DMS53 treated with DMSO at 0.1 percent for 48 hours (cell line): ENCODE data around the gene KATNAL1.

Experiments used
- DNase-seq: peaks from one replicate; lab custom pipeline; 2025; ENCODE audit not compliant: unreplicated experiment; lab: John Stamatoyannopoulos, UW

KATNAL1 gene

DNA sequence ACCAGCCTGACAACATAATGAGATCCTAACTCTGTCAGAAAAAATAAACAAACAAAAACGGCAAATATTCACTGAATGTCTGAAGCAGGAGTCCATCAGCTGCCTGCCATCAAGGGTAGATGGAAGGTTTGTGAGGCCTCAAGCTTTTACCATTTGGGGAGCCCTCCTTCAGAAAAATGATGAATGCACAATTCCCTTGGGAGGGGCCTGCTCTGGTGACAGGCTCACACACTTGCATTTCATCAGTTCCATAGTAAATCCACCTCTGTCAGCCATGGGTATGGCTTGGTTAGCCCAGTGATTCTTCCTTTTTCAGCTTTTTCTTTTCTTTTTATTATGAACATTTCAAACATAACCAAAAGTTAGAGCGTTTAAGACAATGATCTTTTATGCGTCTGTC is 26.3 kb upstream of the KATNAL1 start:
- no peak for DNase-seq

- no peak for DNase-seq
Observed at GRCh38 chr13:30332456-30333143, 25.2 kb upstream of the KATNAL1 start.

GRCh38 chr13:30331331-30331771 is 24.0 kb upstream of the KATNAL1 start:
- DNase-seq: no peak

DNA sequence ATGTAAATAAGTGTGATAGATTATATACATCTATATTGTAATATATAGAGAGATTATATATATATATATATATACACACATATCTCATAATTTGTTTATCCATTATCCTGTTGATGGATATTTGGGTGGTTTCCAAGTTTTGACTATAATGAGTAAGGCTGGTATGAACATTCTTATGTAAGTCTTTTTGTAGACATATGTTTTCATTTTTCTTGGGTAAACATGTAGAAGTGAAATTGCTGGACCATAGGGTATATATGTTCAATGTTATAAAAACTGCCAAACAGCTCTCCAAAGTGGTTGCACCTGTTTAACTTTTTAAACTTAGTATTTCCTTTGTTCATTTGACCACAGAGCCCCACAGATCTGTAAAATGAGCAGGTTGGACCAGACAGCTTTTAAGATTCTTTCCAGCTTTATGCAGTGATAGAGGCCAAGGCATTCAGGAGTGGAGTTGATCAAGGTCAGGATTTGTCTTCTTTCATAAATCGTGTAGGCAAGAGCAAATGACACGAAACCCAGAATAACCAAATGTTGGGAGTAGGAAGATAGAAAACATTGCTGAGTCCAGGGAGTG is 21.7 kb upstream of the KATNAL1 start:
- no peak for DNase-seq

DNA sequence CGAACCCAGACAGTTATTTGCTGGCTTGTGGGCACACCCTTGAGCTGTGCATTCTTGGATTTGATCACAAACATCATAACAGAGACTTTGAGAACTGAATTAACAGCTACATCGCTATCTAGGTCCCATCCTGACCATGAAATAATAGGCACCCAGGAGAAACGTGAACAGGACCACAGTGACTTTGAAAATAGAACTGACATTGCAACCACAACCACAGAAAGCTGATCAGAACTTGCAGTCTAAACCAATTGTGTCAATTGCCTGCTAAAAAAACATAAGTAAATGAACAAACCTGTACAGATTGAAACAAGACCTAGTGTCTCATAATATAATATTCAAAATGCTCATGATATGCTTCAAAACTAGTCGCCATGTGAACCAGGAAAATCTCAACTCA is 18.3 kb upstream of the KATNAL1 start:
- no peak for DNase-seq

- DNase-seq: no peak
Observed at GRCh38 chr13:30323524-30323923, 16.2 kb upstream of the KATNAL1 start.

- DNase-seq: no peak
Observed at GRCh38 chr13:30322428-30322827, 15.1 kb upstream of the KATNAL1 start.

DNA sequence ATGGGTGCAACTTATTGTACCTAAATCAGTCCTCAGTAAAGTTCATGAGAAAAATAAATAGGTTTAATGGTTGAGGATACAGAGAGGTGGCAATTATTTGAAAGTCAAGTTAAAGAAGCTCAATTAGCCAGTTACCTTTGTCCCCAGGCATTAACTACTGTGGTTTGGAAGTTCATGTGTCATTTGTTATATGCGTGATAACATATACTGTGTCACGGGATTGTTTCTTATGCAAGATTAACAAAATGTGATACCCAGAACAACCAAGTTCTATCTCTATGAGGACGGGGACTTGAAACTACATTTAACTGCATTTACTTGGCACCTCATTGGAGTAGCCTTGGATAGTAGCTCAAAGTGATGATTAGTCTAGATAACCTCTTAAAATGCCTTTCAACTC is 13.9 kb upstream of the KATNAL1 start:
- DNase-seq: no peak

GRCh38 chr13:30319655-30320054 is 12.3 kb upstream of the KATNAL1 start:
- DNase-seq: no peak

GRCh38 chr13:30319130-30319529 is 11.8 kb upstream of the KATNAL1 start:
- no peak for DNase-seq

DNA sequence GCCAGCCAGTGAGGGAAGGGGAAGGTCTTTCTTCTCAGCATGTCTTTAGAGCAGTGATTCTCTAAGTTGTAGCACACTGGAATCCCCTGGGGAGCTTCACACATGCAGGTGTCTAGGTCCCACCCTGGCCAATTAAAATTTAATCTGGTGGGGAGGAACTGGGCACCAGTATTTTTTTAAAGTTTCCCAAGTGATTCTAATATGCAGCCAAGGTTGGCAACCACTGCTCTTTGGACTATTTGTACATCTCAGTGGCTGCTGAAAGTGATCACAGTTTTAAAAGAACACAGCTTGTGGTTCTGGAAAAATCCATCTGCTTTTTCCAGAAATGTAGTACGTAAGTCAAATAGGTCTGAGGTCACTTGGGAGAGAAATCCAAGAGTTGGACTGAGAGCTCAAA is 10.7 kb upstream of the KATNAL1 start:
- no peak for DNase-seq

DNA sequence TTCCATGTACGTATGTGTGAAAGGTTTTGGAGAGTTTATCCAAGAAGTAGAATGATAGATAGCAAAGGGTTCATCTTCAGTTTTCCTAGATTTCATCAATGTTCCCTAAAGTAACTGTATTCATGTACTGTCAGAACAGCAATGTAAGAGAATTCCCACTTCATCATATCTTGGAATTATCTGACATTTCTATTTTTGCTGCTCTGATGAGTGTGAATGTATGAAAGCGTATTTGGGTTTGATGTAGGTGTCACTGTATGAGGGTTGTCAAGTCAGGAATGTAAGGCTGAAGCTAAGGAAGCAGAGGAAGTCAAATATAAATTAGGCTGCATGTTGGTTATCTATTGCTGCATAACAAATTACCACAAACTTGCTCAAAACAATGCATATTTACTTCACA is 7.2 kb upstream of the KATNAL1 start:
- no peak for DNase-seq

DNA sequence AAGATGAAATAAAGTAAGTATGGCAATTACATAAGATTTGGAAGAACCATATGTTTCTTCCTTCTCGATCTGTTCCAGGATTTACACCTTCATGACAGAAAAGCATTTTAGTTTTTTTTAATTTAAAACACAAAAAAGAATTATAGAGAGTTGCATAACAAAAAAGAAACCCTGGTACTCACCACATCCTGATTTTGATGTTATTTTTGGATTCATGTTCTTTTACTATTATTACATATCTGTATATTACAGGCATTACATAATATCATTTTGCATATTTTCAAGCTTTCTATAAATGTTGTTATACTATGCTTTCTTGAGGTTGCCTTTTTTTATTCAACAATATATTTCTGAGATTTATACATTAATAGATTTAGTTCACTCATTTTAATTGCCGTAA is 6.7 kb upstream of the KATNAL1 start:
- DNase-seq: no peak

DNA sequence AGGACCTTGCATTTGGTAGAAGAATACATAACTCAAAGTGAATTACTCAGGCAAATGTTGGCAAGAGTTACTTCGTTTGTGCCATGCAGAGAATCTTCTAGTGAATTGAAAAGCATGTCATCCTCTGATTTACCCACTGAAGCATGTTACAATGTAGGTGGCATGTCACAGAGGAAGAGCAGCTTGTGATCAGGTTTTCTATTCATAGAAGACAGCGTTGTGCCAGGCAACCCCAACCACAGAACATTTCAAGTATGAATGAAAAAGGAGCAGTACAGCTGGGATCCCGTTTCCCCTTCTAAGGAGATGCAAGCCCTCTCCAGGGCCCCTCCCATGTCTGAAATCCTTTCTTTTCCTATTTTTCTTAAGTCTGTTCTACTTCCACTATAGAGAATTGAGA is 6.0 kb upstream of the KATNAL1 start:
- DNase-seq: no peak

GRCh38 chr13:30312904-30313303 is 5.6 kb upstream of the KATNAL1 start:
- DNase-seq: no peak

DNA sequence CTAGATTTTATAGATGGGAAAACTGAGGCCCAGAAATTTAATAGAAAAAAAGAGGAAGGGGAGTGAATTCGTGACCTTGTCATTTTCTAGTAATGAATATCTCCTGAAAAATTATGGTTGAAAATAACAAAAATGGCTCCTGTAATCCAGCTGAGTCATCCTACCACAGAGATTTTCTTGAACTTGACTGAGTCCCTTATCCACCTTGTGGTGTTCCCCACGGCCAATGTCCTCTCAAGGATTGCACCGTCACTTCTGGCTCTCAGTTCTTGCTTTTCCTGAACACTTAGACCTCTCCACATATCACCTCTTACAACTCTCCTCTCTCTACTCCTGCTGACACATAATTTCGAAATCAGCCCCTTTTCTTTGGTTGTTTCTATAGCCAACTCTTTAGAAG is 1.2 kb upstream of the KATNAL1 start:
- DNase-seq: no peak

DNA sequence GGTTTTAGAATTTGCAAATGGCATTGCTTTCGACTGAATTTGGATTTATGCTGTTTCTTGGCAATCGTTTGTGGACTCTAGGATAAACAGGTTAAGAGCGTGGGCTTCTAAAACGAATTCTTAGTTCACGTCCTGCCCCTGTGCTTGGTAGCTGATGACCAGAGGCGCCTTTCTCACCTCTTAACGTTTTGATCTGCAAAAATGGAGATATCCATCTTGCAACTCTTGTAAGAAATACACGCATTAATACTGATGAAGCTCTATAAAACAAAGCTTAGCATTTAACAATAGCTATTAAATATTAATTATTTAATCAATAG is 580 bp upstream of the KATNAL1 start:
- no peak for DNase-seq

- DNase-seq: peak; percentile 74
Observed at GRCh38 chr13:30306762-30307193, 573 bp downstream of the KATNAL1 start.

GRCh38 chr13:30305456-30305970 is 1.8 kb downstream of the KATNAL1 start:
- no peak for DNase-seq

DNA sequence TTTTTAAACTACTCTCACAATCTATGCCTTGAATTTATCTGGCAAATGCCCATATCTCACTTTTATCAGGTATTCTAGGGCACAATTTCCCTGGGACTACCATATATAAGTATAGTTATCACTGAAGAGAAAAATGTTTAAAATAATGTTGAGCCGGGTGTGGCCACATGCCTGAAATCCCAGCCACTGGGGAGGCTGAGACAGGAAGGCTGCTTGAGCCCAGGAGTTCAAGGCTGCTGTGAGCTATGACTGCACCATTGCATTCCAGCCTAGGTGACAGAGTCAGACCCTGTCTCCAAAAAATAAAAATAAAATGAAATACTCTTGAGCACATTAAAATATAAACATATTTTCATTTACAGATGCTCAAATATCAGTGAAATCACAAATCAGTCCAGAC is 4.1 kb downstream of the KATNAL1 start:
- no peak for DNase-seq

- DNase-seq: no peak
Observed at GRCh38 chr13:30301827-30302226, 5.5 kb downstream of the KATNAL1 start.

DNA sequence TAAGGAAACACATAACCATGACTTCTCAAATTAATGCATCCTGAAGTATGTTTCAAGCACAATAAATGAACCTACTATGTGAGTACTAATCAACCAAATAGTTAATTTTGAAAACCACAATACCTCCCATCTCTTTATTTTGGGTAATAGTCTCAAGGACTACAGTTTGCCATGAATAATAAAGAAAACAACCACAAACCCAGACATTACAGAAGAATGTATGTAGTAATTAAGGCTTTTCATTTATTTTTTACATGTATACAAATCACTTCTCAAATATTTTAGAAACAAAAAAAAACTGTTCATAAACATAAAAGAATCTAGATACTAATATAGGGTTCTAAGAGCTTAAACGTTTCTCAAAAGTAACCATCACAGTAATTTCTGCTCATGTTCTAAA is 6.8 kb downstream of the KATNAL1 start:
- no peak for DNase-seq

GRCh38 chr13:30299786-30300185 is 7.6 kb downstream of the KATNAL1 start:
- DNase-seq: no peak
